HG03159 (cell line): Measurements from ENCODE around the gene NT5DC4.

Experiments used
- ATAC-seq: cut with Tn5 transposase; IDR thresholded peaks from one replicate; pipeline ENCODE4 v1.9.1; 2021; ENCODE audit warnings: mild to moderate bottlenecking, moderate library complexity; ENCODE audit not compliant: unreplicated experiment

The NT5DC4 gene

DNA sequence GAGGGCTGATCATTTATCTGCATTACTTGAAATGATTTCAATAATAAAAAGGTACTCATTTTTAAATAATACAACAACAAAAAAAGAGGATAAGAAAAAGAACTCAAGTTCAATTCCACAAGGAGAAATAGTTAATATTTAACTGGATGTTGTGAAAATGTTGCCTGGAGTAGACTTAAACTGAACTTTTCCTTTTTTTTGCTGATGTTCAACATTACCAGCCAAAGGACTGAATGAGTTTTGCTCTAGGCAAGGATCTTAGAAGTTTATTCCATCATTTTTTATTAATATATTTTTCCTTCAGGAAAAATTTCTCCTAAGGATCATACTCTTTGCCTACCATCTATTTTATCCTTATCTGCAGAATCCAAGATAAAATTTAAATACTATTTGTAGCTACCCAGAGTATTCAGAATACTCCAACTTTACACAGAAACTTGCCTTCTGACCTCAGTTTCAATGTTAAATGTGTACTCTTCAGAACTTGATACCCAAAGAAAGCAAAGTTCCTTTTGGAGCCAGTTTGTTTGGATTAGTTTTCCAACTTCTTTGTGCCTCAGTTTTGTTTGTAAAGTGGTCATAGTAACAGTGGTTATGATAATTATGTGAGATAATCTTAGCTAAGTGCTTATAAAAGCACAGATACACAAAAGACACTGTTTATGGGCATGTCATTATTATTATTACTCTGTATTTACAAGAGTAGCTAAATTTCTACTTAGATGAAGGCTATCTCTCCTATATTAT is 30.8 kb downstream of the NT5DC4 start:
- ATAC-seq: no peak

- ATAC-seq: no peak
Observed at GRCh38 chr2:112752667-112753066, 31.8 kb downstream of the NT5DC4 start.

GRCh38 chr2:112754564-112754963 is 33.7 kb downstream of the NT5DC4 start:
- ATAC-seq: no peak

DNA sequence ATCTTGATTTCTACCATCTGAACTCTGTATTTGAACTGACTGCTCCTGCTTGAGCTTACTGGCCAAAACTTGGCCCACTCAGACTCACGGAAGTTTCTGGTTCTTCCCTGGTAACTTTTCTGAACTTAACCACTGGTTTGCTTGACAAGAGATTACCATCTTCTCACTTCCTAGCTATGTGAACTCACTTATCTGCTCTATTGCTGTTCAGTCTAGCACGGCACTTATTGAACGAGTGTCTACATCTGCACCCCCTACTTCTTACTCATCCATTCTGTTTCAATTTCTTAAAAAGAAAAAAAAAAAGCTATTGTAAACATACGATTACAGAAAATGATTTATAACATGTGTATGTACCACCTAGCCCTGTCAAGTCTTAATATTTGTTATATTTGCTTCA is 34.6 kb downstream of the NT5DC4 start:
- ATAC-seq: no peak

DNA sequence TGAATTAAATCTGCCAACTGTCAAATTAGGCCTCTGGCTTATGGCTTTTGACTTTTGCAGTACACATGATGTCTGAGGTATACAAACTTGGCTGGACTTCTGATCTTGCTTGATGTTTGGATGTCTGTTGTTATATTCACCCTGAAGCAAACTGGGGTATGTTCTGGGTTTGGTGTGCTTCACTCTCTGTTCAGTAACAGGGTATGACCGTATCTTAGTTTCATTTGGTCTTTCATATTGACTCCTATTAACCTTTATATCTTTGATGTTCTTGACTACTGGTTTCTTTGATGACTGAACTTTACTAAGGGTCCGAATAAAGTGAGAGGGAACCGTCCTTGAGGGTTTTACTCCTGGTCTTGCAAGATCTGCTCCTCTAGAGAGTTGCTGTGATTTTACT is 35.4 kb downstream of the NT5DC4 start:
- no peak for ATAC-seq

GRCh38 chr2:112757265-112757664 is 36.4 kb downstream of the NT5DC4 start:
- no peak for ATAC-seq

DNA sequence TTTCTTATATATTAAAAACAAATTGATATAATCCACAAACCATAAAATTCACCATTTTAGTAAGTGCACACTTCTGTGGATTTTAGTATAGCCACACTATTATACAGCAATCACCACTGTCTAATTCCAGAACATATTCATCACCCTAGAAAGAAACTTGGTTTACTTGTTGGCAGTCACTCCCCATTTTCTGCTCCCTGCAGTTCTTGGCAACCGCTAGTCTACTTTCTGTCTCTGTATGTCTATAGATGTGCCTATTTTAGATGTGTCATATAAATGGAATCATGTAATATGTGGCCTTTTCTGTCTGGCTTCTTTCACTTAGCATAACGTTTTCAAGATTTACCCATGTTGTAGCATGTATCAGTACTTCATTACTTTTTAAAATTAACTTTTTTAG is 37.9 kb downstream of the NT5DC4 start:
- ATAC-seq: no peak

DNA sequence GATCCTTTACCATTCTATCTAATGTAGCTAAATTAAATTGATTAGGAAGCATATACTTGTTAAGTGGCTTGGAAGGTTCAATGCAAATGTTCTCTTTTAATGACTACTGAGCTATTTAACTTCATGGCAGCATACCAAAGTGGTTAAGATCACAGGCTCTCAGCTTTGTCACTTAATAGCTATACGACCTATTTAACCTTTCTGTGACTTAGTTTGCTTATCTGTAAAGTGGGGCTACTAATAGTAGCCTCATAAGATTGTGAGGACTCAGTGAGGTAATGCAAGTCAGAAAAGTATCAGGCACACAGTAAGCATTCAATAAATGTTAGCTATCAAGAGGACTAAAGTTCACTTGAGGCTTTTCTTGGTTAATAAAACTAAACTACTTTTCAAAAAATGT is 39.3 kb downstream of the NT5DC4 start:
- no peak for ATAC-seq

- ATAC-seq: no peak
Observed at GRCh38 chr2:112762276-112762675, 41.5 kb downstream of the NT5DC4 start.

- peak; percentile 99 for ATAC-seq
Observed at GRCh38 chr2:112764071-112765044, 43.5 kb downstream of the NT5DC4 start, which contains the start of gene CKAP2L. Gene CKAP2L (minus strand): TSS chr2:112764609. CDS start chr2:112764598, 11 bp downstream.

GRCh38 chr2:112765251-112765650 is 44.4 kb downstream of the NT5DC4 start:
- ATAC-seq: no peak

- no peak for ATAC-seq
Observed at GRCh38 chr2:112767693-112768330, 47.0 kb downstream of the NT5DC4 start.

- ATAC-seq: no peak
Observed at GRCh38 chr2:112768432-112768831, 47.6 kb downstream of the NT5DC4 start.

- no peak for ATAC-seq
Observed at GRCh38 chr2:112772322-112772721, 51.5 kb downstream of the NT5DC4 start.

- ATAC-seq: no peak
Observed at GRCh38 chr2:112772911-112773475, 52.2 kb downstream of the NT5DC4 start.

GRCh38 chr2:112773556-112773955 is 52.7 kb downstream of the NT5DC4 start:
- ATAC-seq: no peak

GRCh38 chr2:112774536-112775285 is 53.9 kb downstream of the NT5DC4 start:
- ATAC-seq: no peak

- ATAC-seq: no peak
Observed at GRCh38 chr2:112776113-112776512, 55.3 kb downstream of the NT5DC4 start.

DNA sequence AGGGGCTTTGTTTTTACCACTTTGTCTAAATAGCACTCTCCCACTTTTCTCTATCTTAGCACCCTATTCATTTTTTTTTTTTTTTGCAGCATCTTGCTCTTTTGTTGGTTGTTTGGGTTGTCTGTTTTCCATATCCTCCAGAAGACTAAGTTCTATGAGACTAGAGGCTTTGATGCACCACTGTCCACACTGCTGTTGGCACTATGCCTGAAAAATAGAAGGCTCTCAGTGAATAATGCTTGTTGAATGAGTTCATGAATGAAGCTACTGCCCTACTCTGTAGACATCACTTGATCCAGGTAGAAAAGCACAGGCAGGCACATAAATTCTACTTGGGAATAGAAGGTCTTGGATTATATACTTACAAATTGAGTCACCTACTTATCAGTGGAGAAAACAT is 56.2 kb downstream of the NT5DC4 start:
- no peak for ATAC-seq

GRCh38 chr2:112779598-112779997 is 58.8 kb downstream of the NT5DC4 start:
- ATAC-seq: no peak
